IMR-90 (cell line): ENCODE measurements around the gene PLD4.

Source experiments
- BHLHE40 ChIP-seq: fragments of 150-350 bp; IDR thresholded peaks from 2 replicates; pipeline ENCODE4 v1.6.1; 2016; ENCODE audit warnings: mild to moderate bottlenecking, low read depth, low read length
- CEBPB ChIP-seq: IDR thresholded peaks from 2 replicates; pipeline ENCODE4 v1.6.1; 2012; ENCODE audit warnings: low read depth, low read length, improper control_type of control experiment
- FOS ChIP-seq: fragments of 150-350 bp; IDR thresholded peaks from 2 replicates; pipeline ENCODE4 v1.6.1; 2016; ENCODE audit warnings: low read depth, low read length
- MAZ ChIP-seq: IDR thresholded peaks from 2 replicates; pipeline ENCODE4 v1.6.1; 2012; ENCODE audit warnings: low read depth, mild to moderate bottlenecking, low read length, improper control_type of control experiment, moderate library complexity, borderline replicate concordance
- MXI1 ChIP-seq: IDR thresholded peaks from 2 replicates; pipeline ENCODE4 v1.6.1; 2012; ENCODE audit warnings: low read depth, mild to moderate bottlenecking, low read length, moderate library complexity, borderline replicate concordance
- POLR2A ChIP-seq: IDR thresholded peaks from 2 replicates; pipeline ENCODE4 v1.6.1; 2012; ENCODE audit warnings: mild to moderate bottlenecking, low read depth, low read length
- RAD21 ChIP-seq: IDR thresholded peaks from 2 replicates; pipeline ENCODE4 v1.6.1; 2012; ENCODE audit warnings: low read length, improper control_type of control experiment
- RFX5 ChIP-seq: IDR thresholded peaks from 2 replicates; pipeline ENCODE4 v1.8.0; 2012; ENCODE audit warnings: low read depth, mild to moderate bottlenecking, low read length, moderate library complexity
- TF ChIP-seq, protein P1 (sequence below): conservative IDR thresholded peaks from 2 replicates; pipeline ENCODE4 v1.5.1; 2012; ENCODE audit warnings: mild to moderate bottlenecking, low read depth, low read length, improper control_type of control experiment

DNA sequence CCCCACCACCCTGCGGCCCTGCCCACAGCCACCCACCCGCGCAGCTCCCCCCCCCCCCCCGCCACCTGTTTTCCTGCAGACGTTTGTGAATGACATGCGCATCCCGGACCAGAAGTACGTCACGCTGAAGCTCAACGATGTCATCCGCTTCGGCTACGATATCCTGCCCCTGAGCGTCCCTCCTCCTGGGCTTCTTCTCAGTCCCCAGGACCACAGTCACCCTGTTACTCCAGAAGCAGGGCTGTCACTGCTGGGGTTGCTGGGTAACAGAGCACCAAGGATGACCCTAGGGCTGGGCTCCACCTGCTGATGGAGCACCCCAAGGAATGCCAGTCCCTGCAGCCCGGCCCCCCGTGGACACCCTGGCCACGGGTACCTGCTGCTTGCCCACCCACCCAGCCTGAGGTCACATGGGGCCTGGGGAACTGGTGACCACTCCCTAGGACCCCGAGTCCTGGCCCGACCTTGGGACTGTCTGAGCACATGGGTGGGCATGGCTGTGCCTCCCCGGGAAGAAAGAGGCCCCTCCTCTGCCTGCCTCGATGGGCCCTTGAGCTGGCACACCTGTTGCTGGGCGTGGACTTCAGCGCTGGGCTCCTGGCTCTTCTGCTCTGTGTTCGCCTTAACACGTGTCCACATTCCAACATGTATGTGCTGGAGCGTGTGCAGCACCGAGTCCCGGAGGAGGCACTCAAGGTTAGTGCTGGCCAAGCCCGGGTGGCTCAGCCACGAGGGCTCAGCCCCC is 46.7 kb upstream of the PLD4 start:
- TF ChIP-seq, protein P1, sequence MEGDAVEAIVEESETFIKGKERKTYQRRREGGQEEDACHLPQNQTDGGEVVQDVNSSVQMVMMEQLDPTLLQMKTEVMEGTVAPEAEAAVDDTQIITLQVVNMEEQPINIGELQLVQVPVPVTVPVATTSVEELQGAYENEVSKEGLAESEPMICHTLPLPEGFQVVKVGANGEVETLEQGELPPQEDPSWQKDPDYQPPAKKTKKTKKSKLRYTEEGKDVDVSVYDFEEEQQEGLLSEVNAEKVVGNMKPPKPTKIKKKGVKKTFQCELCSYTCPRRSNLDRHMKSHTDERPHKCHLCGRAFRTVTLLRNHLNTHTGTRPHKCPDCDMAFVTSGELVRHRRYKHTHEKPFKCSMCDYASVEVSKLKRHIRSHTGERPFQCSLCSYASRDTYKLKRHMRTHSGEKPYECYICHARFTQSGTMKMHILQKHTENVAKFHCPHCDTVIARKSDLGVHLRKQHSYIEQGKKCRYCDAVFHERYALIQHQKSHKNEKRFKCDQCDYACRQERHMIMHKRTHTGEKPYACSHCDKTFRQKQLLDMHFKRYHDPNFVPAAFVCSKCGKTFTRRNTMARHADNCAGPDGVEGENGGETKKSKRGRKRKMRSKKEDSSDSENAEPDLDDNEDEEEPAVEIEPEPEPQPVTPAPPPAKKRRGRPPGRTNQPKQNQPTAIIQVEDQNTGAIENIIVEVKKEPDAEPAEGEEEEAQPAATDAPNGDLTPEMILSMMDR = no peak
- no peak for TF ChIP-seq CEBPB
- no peak for TF ChIP-seq POLR2A
- no peak for TF ChIP-seq RAD21
- TF ChIP-seq BHLHE40 = no peak
- no peak for TF ChIP-seq MAZ
- no peak for TF ChIP-seq RFX5
- no peak for TF ChIP-seq MXI1
- no peak for TF ChIP-seq FOS
